Esophagus (tissue), 2 donors: ENCODE measurements around the gene CYGB. TPM values are rescaled to one million over a fixed set of nuclear protein-coding genes. Genes with fewer than 3 reads are reported as not detected.

Experiments used
- H3K27ac ChIP-seq, 2 donors: one replicate each; pipeline ENCODE4 v1.5.1; 2013; ENCODE audit warnings: low read depth in 2 of 2, mild to moderate bottlenecking in 2 of 2, inconsistent platforms in 1 of 2, low read length in 1 of 2, moderate library complexity in 1 of 2
- H3K27me3 ChIP-seq, 2 donors: one replicate each; pipeline ENCODE4 v1.6.1; 2013; ENCODE audit warnings: low read length in 2 of 2, control low read depth in 1 of 2, mild to moderate bottlenecking in 1 of 2; ENCODE audit not compliant: insufficient read depth in 2 of 2, control insufficient read depth in 1 of 2
- H3K36me3 ChIP-seq, 2 donors: one replicate each; pipeline ENCODE4 v1.6.1; 2013; ENCODE audit warnings: low read length in 1 of 2; ENCODE audit not compliant: control insufficient read depth in 2 of 2, insufficient read depth in 2 of 2
- H3K4me1 ChIP-seq, 2 donors: one replicate each; pipeline ENCODE4 v1.6.1; 2013; ENCODE audit warnings: low read length in 1 of 2; ENCODE audit not compliant: control insufficient read depth in 2 of 2, insufficient read depth in 2 of 2
- H3K4me3 ChIP-seq, 2 donors: one replicate each; pipeline ENCODE4 v1.5.1; 2013; ENCODE audit warnings: low read length in 2 of 2, mild to moderate bottlenecking in 2 of 2, low read depth in 1 of 2, moderate library complexity in 1 of 2
- H3K9me3 ChIP-seq, 2 donors: one replicate each; pipeline ENCODE4 v1.6.1; 2013; ENCODE audit warnings: mild to moderate bottlenecking in 2 of 2, low read depth in 1 of 2, low read length in 1 of 2, moderate library complexity in 1 of 2; ENCODE audit not compliant: control insufficient read depth in 2 of 2, insufficient read depth in 1 of 2
- WGBS, 2 donors: extraction: QIAGEN DNeasy Blood & Tissue Kit; methylation state at CpG; one replicate each; pipeline ENCODE4 v1.1.7; 2013; 5-methylcytosine and 5-hydroxymethylcytosine counted together
- polyA plus RNA-seq, 2 donors: library from polyadenylated mRNA; stranded (reverse); fragments of 200-250 nt; gene quantifications; one replicate each; pipeline ENCODE4 v1.2.3, GENCODE V29; 2013
- donor health status: healthy with polysubstance abuse.
- donor health status: Bipolar disorder and iron deficiency.

The CYGB gene
- polyA plus RNA-seq, 2 donors, result 3.1 to 3.7 TPM

- peaks cover 14 to 28% of the 10 kb centered on the region in 2 donors for H3K4me1 ChIP-seq
- 44 to 64% methylated on average over 11 of the region's 11 CpGs for WGBS, 2 donors
- peak overlapping the region; percentile 85 to 97 for H3K27ac ChIP-seq
- peaks cover 0 to 4% of the 10 kb centered on the region in 2 donors for H3K36me3 ChIP-seq
- no peaks in the 10 kb centered on the region for H3K9me3 ChIP-seq
- no peak overlapping the region for H3K4me3 ChIP-seq
- H3K27me3 ChIP-seq, result no peaks in the 10 kb centered on the region
These were observed 45.2 kb downstream of the CYGB start for GRCh38 chr17:76492123-76492988.

- peak overlapping the region; percentile 85 to 97 for H3K27ac ChIP-seq
- H3K27me3 ChIP-seq, result no peaks in the 10 kb centered on the region
- WGBS, 2 donors, result 74 to 88% methylated on average over 17 of the region's 17 CpGs
- H3K36me3 ChIP-seq, result peaks cover 0 to 3% of the 10 kb centered on the region in 2 donors
- no peak overlapping the region for H3K4me3 ChIP-seq
- peaks cover 14 to 26% of the 10 kb centered on the region in 2 donors for H3K4me1 ChIP-seq
- no peaks in the 10 kb centered on the region for H3K9me3 ChIP-seq
These were observed 46.0 kb downstream of the CYGB start for GRCh38 chr17:76491271-76492122.

- H3K36me3 ChIP-seq, result no peaks in the 10 kb centered on the region
- H3K4me1 ChIP-seq, result peaks cover 14 to 26% of the 10 kb centered on the region in 2 donors
- no peak overlapping the region for H3K4me3 ChIP-seq
- peak overlapping the region; percentile 46 to 97 for H3K27ac ChIP-seq
- WGBS, 2 donors, result 70 to 71% methylated on average over 10 of the region's 10 CpGs
- H3K27me3 ChIP-seq, result no peaks in the 10 kb centered on the region
- no peaks in the 10 kb centered on the region for H3K9me3 ChIP-seq
These were observed 47.3 kb downstream of the CYGB start for GRCh38 chr17:76490112-76490710.

GRCh38 chr17:76487451-76488192, 49.9 kb downstream of the CYGB start:
- WGBS, 2 donors, result 96% methylated on average over 22 of the region's 22 CpGs
- Histone ChIP-seq H3K27ac (no peak overlapping the region), H3K4me3 (no peak overlapping the region), H3K4me1 (peaks cover 14 to 18% of the 10 kb centered on the region in 2 donors), H3K36me3 (no peaks in the 10 kb centered on the region), H3K9me3 (no peaks in the 10 kb centered on the region), H3K27me3 (no peaks in the 10 kb centered on the region)

GRCh38 chr17:76485569-76485968, 51.9 kb downstream of the CYGB start:
- Histone ChIP-seq H3K9me3 (no peaks in the 10 kb centered on the region), H3K27ac (no peak overlapping the region), H3K36me3 (peaks cover 0 to 7% of the 10 kb centered on the region in 2 donors), H3K27me3 (no peaks in the 10 kb centered on the region), H3K4me3 (no peak overlapping the region), H3K4me1 (peaks cover 3 to 4% of the 10 kb centered on the region in 2 donors)
- 63 to 75% methylated on average over 11 of the region's 11 CpGs for WGBS, 2 donors

- no peaks in the 10 kb centered on the region for H3K27me3 ChIP-seq
- WGBS, 2 donors, result 80 to 86% methylated on average over 11 of the region's 11 CpGs
- no peak overlapping the region for H3K4me3 ChIP-seq
- no peaks in the 10 kb centered on the region for H3K9me3 ChIP-seq
- H3K4me1 ChIP-seq, result peaks cover 0 to 3% of the 10 kb centered on the region in 2 donors
- peaks cover 0 to 11% of the 10 kb centered on the region in 2 donors for H3K36me3 ChIP-seq
- peak overlapping the region in 1 of 2 donors; percentile 63 for H3K27ac ChIP-seq
These were observed 53.2 kb downstream of the CYGB start for GRCh38 chr17:76484228-76484725.

GRCh38 chr17:76481071-76481655, 56.3 kb downstream of the CYGB start:
- H3K9me3 ChIP-seq, result no peaks in the 10 kb centered on the region
- H3K4me1 ChIP-seq, result peaks cover 0 to 3% of the 10 kb centered on the region in 2 donors
- peaks cover 0 to 32% of the 10 kb centered on the region in 2 donors for H3K36me3 ChIP-seq
- WGBS, 2 donors, result 69 to 72% methylated on average over 19 to 21 of the region's 21 CpGs
- H3K4me3 ChIP-seq, result no peak overlapping the region
- no peak overlapping the region for H3K27ac ChIP-seq
- no peaks in the 10 kb centered on the region for H3K27me3 ChIP-seq

- Histone ChIP-seq H3K4me3 (no peak overlapping the region), H3K9me3 (no peaks in the 10 kb centered on the region), H3K27me3 (no peaks in the 10 kb centered on the region), H3K36me3 (peaks cover 0 to 32% of the 10 kb centered on the region in 2 donors), H3K4me1 (peaks cover 0 to 3% of the 10 kb centered on the region in 2 donors), H3K27ac (no peak overlapping the region)
- WGBS, 2 donors, result 71 to 73% methylated on average over 15 of the region's 15 CpGs
These were observed 56.9 kb downstream of the CYGB start for GRCh38 chr17:76480632-76481031.
